Mucosa of stomach (tissue), 1 donor: ENCODE data around the gene IL19.

Experiments used
- H3K27me3 ChIP-seq: one replicate; pipeline ENCODE4 v1.7.0; 2013; ENCODE audit warnings: mild to moderate bottlenecking, low read length; ENCODE audit not compliant: control insufficient read depth, insufficient read depth
- H3K36me3 ChIP-seq: one replicate; pipeline ENCODE4 v1.7.0; 2013; ENCODE audit warnings: low read length; ENCODE audit not compliant: control insufficient read depth, insufficient read depth
- H3K4me1 ChIP-seq: one replicate; pipeline ENCODE4 v1.7.0; 2013; ENCODE audit warnings: mild to moderate bottlenecking, low read length; ENCODE audit not compliant: control insufficient read depth, insufficient read depth
- H3K4me3 ChIP-seq: one replicate; pipeline ENCODE4 v1.7.0; 2013; ENCODE audit warnings: low read length
- H3K9ac ChIP-seq: one replicate; pipeline ENCODE4 v1.7.0; 2013; ENCODE audit warnings: mild to moderate bottlenecking, low read length, moderate library complexity
- H3K9me3 ChIP-seq: one replicate; pipeline ENCODE4 v1.7.0; 2013; ENCODE audit warnings: mild to moderate bottlenecking, low read length, moderate library complexity; ENCODE audit not compliant: control insufficient read depth
- donor health status: Pancreatic carcinoma.

The IL19 gene

GRCh38 chr1:206883876-206884275 lies 113.3 kb downstream of the IL19 start:
- H3K9me3 ChIP-seq, result no peaks in the 10 kb centered on the region
- no peak overlapping the region for H3K4me3 ChIP-seq
- H3K27me3 ChIP-seq, result peaks cover 4% of the 10 kb centered on the region
- H3K9ac ChIP-seq, result no peak overlapping the region
- H3K36me3 ChIP-seq, result no peaks in the 10 kb centered on the region
- H3K4me1 ChIP-seq, result no peaks in the 10 kb centered on the region

GRCh38 chr1:206885341-206886060 lies 114.9 kb downstream of the IL19 start:
- peaks cover 4% of the 10 kb centered on the region for H3K27me3 ChIP-seq

DNA sequence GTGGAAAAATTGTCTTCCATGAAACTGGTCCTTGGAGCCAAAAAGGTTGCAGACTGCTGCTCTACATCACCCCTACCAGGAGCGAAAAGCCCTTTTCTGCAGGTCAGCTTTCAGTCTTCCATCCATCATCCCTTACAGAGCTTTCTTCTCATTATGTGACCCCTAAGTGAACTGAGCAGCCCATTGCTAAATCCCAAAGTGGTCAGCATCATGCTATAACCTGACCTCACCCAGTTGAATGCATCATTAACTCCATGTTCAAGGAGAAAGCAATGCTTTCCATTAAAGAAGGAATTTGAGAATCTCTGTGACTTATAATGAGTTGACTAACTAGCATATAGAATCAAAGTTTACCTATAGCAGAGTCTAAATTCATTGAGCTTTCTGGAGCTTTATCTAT lies 116.3 kb downstream of the IL19 start:
- H3K4me3 ChIP-seq, result no peak overlapping the region
- H3K9me3 ChIP-seq, result no peaks in the 10 kb centered on the region
- H3K36me3 ChIP-seq, result no peaks in the 10 kb centered on the region
- peaks cover 4% of the 10 kb centered on the region for H3K27me3 ChIP-seq
- H3K9ac ChIP-seq, result no peak overlapping the region
- H3K4me1 ChIP-seq, result no peaks in the 10 kb centered on the region

More at GRCh38 chr1:206885341-206886060, 114.9 kb downstream of the IL19 start:
- Histone ChIP-seq H3K9me3 (no peaks in the 10 kb centered on the region), H3K4me1 (no peaks in the 10 kb centered on the region), H3K4me3 (no peak overlapping the region), H3K9ac (no peak overlapping the region), H3K36me3 (no peaks in the 10 kb centered on the region)

- Histone ChIP-seq H3K9ac (no peak overlapping the region), H3K36me3 (no peaks in the 10 kb centered on the region), H3K4me1 (no peaks in the 10 kb centered on the region), H3K4me3 (no peak overlapping the region), H3K27me3 (peaks cover 4% of the 10 kb centered on the region), H3K9me3 (no peaks in the 10 kb centered on the region)
These were observed 117.1 kb downstream of the IL19 start for GRCh38 chr1:206887701-206888100.

DNA sequence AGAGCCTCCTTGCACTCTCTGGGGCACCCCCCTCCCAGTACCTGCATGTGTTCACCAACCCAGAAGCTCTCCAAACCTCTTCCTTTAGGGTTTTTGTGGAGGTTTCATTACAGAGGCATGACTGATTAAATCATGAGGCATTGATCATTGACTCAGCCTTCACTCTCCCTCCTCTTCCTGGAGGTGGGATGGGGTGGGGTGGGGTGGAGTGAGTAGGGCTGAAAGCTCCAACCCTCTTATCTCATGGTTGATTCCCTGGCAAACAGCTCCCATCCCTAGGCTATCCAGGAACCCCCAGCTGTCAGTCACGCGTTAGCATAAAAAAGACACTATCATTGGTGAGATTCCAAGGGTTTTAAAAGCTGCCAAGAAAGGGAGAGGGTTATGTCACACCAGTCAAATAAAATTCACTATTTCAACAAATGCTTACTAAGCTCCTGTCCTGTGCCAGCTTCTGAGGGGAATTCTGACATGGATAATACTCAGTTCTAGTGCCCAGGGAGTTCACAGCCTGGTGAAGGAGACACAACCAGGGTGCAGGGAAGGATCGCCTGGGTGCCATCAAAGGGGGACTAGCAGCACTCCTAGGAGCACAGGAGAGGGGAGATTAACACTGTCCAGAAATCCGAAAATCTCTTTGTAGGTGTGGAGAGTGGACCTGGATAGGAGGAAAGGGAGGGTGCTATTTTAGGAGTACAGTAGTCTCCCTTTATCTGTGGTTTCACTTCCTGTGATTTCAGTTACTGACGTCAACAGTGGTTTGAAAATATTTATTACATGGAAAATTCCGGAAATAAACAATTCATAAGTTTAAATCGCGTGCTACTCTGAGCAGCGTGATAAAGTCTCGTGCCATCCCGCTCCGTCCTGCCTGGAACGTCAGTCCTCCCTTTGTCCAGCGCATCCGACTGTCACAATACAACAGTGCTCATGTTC lies 119.8 kb downstream of the IL19 start:
- no peak overlapping the region for H3K4me3 ChIP-seq
- H3K9me3 ChIP-seq, result no peaks in the 10 kb centered on the region
- peaks cover 1% of the 10 kb centered on the region for H3K4me1 ChIP-seq
- peaks cover 4% of the 10 kb centered on the region for H3K27me3 ChIP-seq
- H3K9ac ChIP-seq, result no peak overlapping the region
- H3K36me3 ChIP-seq, result no peaks in the 10 kb centered on the region

GRCh38 chr1:206891412-206891811 lies 120.8 kb downstream of the IL19 start:
- no peak overlapping the region for H3K4me3 ChIP-seq
- peaks cover 7% of the 10 kb centered on the region for H3K4me1 ChIP-seq
- no peaks in the 10 kb centered on the region for H3K9me3 ChIP-seq
- no peaks in the 10 kb centered on the region for H3K36me3 ChIP-seq
- no peak overlapping the region for H3K9ac ChIP-seq
- peaks cover 4% of the 10 kb centered on the region for H3K27me3 ChIP-seq
